ENCODE data around the gene UBFD1.

UBFD1 gene

DNA sequence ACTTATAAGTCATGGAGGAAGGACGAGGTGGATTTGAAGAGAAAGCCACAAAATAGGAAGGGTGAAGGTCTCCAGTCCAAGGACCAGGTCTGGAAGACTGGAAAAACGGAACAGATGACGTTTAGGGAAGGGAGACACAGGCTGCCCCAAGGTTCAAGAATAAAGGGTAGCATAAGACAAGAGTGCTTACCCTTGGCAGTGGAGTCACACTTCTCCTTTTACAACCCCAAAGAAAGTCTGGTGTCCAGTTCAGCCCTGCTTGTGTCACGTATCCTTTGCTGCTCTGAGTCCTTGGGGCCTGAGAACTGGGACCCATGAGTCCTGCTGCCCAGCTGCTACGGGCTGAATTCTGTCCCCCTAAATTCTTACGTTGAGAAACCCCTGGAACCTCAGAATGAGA lies 34.2 kb upstream of the UBFD1 start:
- Histone ChIP-seq H4K91ac (ENCODE audit: low read depth, low read length) (no peak overlapping the region), H2BK12ac (ENCODE audit: low read length) (no peak overlapping the region), H3K4me2 (ENCODE audit: low read length) (no peak overlapping the region), H3K18ac (ENCODE audit: low read length) (no peak overlapping the region), H3K23ac (ENCODE audit: low read length) (no peak overlapping the region), H3K27me3 (ENCODE audit: insufficient read depth, low read length) (no peaks in the 10 kb centered on the region), H2AK5ac (ENCODE audit: low read length) (no peak overlapping the region), H3K14ac (ENCODE audit: low read length) (no peak overlapping the region), H3K4me1 (ENCODE audit: control insufficient read depth in 1 of 2, insufficient read depth in 2 of 2, low read length in 2 of 2) (no peaks in the 10 kb centered on the region), H3K79me1 (ENCODE audit: low read length) (no peaks in the 10 kb centered on the region), H4K8ac (ENCODE audit: low read depth, low read length) (no peak overlapping the region), H3K4ac (ENCODE audit: low read depth, low read length) (no peak overlapping the region), H3K27ac (ENCODE audit: low read depth, low read length) (no peak overlapping the region), H2BK120ac (ENCODE audit: insufficient read depth, low read length, poor library complexity) (no peak overlapping the region), H3K36me3 (ENCODE audit: control insufficient read depth in 1 of 2, insufficient read depth in 2 of 2, low read length in 2 of 2) (peaks cover 20 to 34% of the 10 kb centered on the region in 2 experiments), H3K79me2 (ENCODE audit: control insufficient read depth, insufficient read depth, low read length, poor library complexity) (no peaks in the 10 kb centered on the region), H2AFZ (ENCODE audit: insufficient read depth, low read length, poor library complexity) (no peak overlapping the region), H3K9me3 (ENCODE audit: insufficient read depth, low read depth, low read length) (peaks cover 1% of the 10 kb centered on the region), H3K4me3 (ENCODE audit: low read depth, low read length) (no peak overlapping the region), H2BK5ac (ENCODE audit: low read depth, low read length, poor library complexity) (no peak overlapping the region), H3K9ac (ENCODE audit: low read length) (no peak overlapping the region), H4K12ac (ENCODE audit: low read depth, low read length) (no peak overlapping the region)
- no CpG with 5 or more reads among the region's 6 CpGs for WGBS (ENCODE audit: extremely low coverage, insufficient coverage, insufficient read length)
- DNase-seq, result no peak

DNA sequence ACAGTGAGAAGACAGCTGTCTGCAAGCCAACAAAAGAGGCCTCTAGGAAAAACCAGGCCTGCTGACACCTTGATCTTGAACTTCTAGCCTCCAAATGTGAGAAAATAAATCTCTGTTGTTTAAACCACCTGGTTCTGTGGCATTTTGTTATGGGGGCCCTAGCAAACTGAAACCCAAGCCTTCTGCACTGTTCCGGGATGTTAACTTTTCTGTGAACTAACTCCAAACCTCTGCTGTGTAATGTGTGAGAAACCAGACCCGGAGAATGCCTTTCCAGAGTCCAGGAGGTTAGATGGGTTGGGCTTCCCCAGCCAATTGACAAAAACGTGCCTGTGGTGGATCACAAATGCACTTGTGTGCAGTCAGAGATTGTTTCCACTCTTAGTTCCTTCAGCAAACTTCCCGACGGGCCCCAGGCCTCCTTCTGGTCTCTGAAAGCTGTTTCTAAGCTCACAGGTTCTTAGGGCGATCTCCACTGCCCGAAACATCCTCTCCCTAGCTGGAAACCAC lies 33.6 kb upstream of the UBFD1 start:
- DNase-seq, result no peak
- H3K14ac ChIP-seq (ENCODE audit: low read length), result no peak overlapping the region
- H3K4me2 ChIP-seq (ENCODE audit: low read length), result no peak overlapping the region
- H3K79me2 ChIP-seq (ENCODE audit: control insufficient read depth, insufficient read depth, low read length, poor library complexity), result no peaks in the 10 kb centered on the region
- H2BK12ac ChIP-seq (ENCODE audit: low read length), result no peak overlapping the region
- H2AFZ ChIP-seq (ENCODE audit: insufficient read depth, low read length, poor library complexity), result no peak overlapping the region
- peaks cover 1% of the 10 kb centered on the region for H3K9me3 ChIP-seq (ENCODE audit: insufficient read depth, low read depth, low read length)
- H2BK5ac ChIP-seq (ENCODE audit: low read depth, low read length, poor library complexity), result no peak overlapping the region
- H3K18ac ChIP-seq (ENCODE audit: low read length), result no peak overlapping the region
- peaks cover 25 to 40% of the 10 kb centered on the region in 2 experiments for H3K36me3 ChIP-seq (ENCODE audit: control insufficient read depth in 1 of 2, insufficient read depth in 2 of 2, low read length in 2 of 2)
- WGBS (ENCODE audit: extremely low coverage, insufficient coverage, insufficient read length), result no CpG with 5 or more reads among the region's 7 CpGs
- H3K4me1 ChIP-seq (ENCODE audit: control insufficient read depth in 1 of 2, insufficient read depth in 2 of 2, low read length in 2 of 2), result no peaks in the 10 kb centered on the region
- no peak overlapping the region for H4K12ac ChIP-seq (ENCODE audit: low read depth, low read length)
- no peaks in the 10 kb centered on the region for H3K79me1 ChIP-seq (ENCODE audit: low read length)
- no peak overlapping the region for H4K91ac ChIP-seq (ENCODE audit: low read depth, low read length)
- H3K4ac ChIP-seq (ENCODE audit: low read depth, low read length), result no peak overlapping the region
- H3K23ac ChIP-seq (ENCODE audit: low read length), result no peak overlapping the region
- H3K9ac ChIP-seq (ENCODE audit: low read length), result no peak overlapping the region
- H2AK5ac ChIP-seq (ENCODE audit: low read length), result no peak overlapping the region
- no peak overlapping the region for H3K27ac ChIP-seq (ENCODE audit: low read depth, low read length)
- no peaks in the 10 kb centered on the region for H3K27me3 ChIP-seq (ENCODE audit: insufficient read depth, low read length)
- no peak overlapping the region for H4K8ac ChIP-seq (ENCODE audit: low read depth, low read length)
- no peak overlapping the region for H3K4me3 ChIP-seq (ENCODE audit: low read depth, low read length)
- H2BK120ac ChIP-seq (ENCODE audit: insufficient read depth, low read length, poor library complexity), result no peak overlapping the region

DNA sequence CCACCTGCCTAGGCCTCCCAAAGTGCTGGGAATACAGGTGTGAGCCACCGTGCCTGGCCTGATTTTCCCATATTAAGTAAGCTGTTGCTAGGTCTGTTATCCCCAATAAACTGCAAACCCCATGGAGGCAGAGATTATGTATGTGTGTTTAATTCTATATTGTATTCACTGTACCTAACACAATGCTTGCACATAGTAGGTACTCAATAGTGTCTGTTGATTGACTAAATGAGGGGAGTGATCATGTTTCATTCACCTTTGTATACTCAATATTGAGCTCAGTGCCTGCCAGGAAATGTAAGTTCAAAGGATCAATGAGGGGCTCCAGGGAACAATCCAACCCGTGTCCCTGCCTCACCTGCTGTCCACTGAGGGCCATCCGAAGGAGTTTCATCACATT lies 32.6 kb upstream of the UBFD1 start:
- H4K91ac ChIP-seq (ENCODE audit: low read depth, low read length), result no peak overlapping the region

DNA sequence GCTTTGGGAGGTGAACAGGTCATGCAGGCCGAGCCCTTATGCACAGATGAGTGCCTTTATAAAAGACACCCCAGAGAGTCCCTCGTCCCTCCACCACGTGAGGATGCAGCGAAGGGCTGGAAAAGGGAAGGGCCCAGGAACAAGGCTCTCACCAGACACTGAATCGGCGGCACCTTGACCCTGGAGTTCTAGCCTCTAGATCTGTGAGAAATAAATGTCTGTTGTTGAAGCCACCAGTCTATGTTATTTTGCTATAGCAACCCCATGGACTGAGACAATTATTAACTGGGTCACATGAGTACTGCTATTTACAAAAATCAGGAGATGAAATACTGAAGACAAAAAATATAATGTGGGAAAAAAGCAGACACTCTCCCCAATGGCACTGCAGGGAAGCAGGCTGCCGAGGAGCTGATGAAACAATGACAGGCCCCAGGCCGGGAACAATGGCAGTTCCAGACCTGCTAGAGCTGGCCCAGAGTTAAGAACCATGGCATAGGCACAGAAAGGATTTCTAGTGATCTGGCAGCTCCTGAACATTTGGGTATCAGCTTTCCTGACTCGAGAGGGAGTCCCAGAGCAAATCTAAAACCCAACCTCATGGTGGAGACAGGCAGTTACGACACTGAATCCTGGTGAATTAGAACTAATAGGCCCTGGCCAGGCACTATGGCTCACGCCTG lies 29.4 kb upstream of the UBFD1 start:
- H3K79me1 ChIP-seq (ENCODE audit: low read length), result no peaks in the 10 kb centered on the region
- H3K4me1 ChIP-seq (ENCODE audit: control insufficient read depth in 1 of 2, insufficient read depth in 2 of 2, low read length in 2 of 2), result no peaks in the 10 kb centered on the region
- peaks cover 34 to 51% of the 10 kb centered on the region in 2 experiments for H3K36me3 ChIP-seq (ENCODE audit: control insufficient read depth in 1 of 2, insufficient read depth in 2 of 2, low read length in 2 of 2)
- H4K8ac ChIP-seq (ENCODE audit: low read depth, low read length), result no peak overlapping the region
- no peak overlapping the region for H3K4me2 ChIP-seq (ENCODE audit: low read length)
- no peak overlapping the region for H3K27ac ChIP-seq (ENCODE audit: low read depth, low read length)
- no peak overlapping the region for H4K91ac ChIP-seq (ENCODE audit: low read depth, low read length)
- peaks cover 1% of the 10 kb centered on the region for H3K9me3 ChIP-seq (ENCODE audit: insufficient read depth, low read depth, low read length)
- no peak overlapping the region for H2BK12ac ChIP-seq (ENCODE audit: low read length)
- H4K12ac ChIP-seq (ENCODE audit: low read depth, low read length), result no peak overlapping the region
- DNase-seq, result no peak
- no peak overlapping the region for H3K9ac ChIP-seq (ENCODE audit: low read length)
- H3K4me3 ChIP-seq (ENCODE audit: low read depth, low read length), result no peak overlapping the region
- no peak overlapping the region for H3K23ac ChIP-seq (ENCODE audit: low read length)
- H3K4ac ChIP-seq (ENCODE audit: low read depth, low read length), result no peak overlapping the region
- no peaks in the 10 kb centered on the region for H3K79me2 ChIP-seq (ENCODE audit: control insufficient read depth, insufficient read depth, low read length, poor library complexity)
- WGBS (ENCODE audit: extremely low coverage, insufficient coverage, insufficient read length), result no CpG with 5 or more reads among the region's 11 CpGs
- H3K27me3 ChIP-seq (ENCODE audit: insufficient read depth, low read length), result no peaks in the 10 kb centered on the region
- H2AFZ ChIP-seq (ENCODE audit: insufficient read depth, low read length, poor library complexity), result no peak overlapping the region
- H2AK5ac ChIP-seq (ENCODE audit: low read length), result no peak overlapping the region
- H2BK5ac ChIP-seq (ENCODE audit: low read depth, low read length, poor library complexity), result no peak overlapping the region
- H2BK120ac ChIP-seq (ENCODE audit: insufficient read depth, low read length, poor library complexity), result no peak overlapping the region
- no peak overlapping the region for H3K18ac ChIP-seq (ENCODE audit: low read length)
- H3K14ac ChIP-seq (ENCODE audit: low read length), result no peak overlapping the region

More for the DNA sequence above, 32.6 kb upstream of the UBFD1 start:
- H3K79me2 ChIP-seq (ENCODE audit: control insufficient read depth, insufficient read depth, low read length, poor library complexity), result no peaks in the 10 kb centered on the region
- no peak overlapping the region for H3K4ac ChIP-seq (ENCODE audit: low read depth, low read length)
- no peak overlapping the region for H3K23ac ChIP-seq (ENCODE audit: low read length)
- no peak overlapping the region for H4K12ac ChIP-seq (ENCODE audit: low read depth, low read length)
- no peak overlapping the region for H3K4me3 ChIP-seq (ENCODE audit: low read depth, low read length)
- H2AFZ ChIP-seq (ENCODE audit: insufficient read depth, low read length, poor library complexity), result no peak overlapping the region
- no CpG with 5 or more reads among the region's 3 CpGs for WGBS (ENCODE audit: extremely low coverage, insufficient coverage, insufficient read length)
- H2AK5ac ChIP-seq (ENCODE audit: low read length), result no peak overlapping the region
- no peaks in the 10 kb centered on the region for H3K27me3 ChIP-seq (ENCODE audit: insufficient read depth, low read length)
- no peak overlapping the region for H3K18ac ChIP-seq (ENCODE audit: low read length)
- DNase-seq, result no peak
- no peak overlapping the region for H3K27ac ChIP-seq (ENCODE audit: low read depth, low read length)
- no peaks in the 10 kb centered on the region for H3K79me1 ChIP-seq (ENCODE audit: low read length)
- no peak overlapping the region for H2BK12ac ChIP-seq (ENCODE audit: low read length)
- H3K9ac ChIP-seq (ENCODE audit: low read length), result no peak overlapping the region
- H3K14ac ChIP-seq (ENCODE audit: low read length), result no peak overlapping the region
- H3K9me3 ChIP-seq (ENCODE audit: insufficient read depth, low read depth, low read length), result peaks cover 1% of the 10 kb centered on the region
- H2BK5ac ChIP-seq (ENCODE audit: low read depth, low read length, poor library complexity), result no peak overlapping the region
- no peak overlapping the region for H3K4me2 ChIP-seq (ENCODE audit: low read length)
- H4K8ac ChIP-seq (ENCODE audit: low read depth, low read length), result no peak overlapping the region
- H2BK120ac ChIP-seq (ENCODE audit: insufficient read depth, low read length, poor library complexity), result no peak overlapping the region
- H3K36me3 ChIP-seq (ENCODE audit: control insufficient read depth in 1 of 2, insufficient read depth in 2 of 2, low read length in 2 of 2), result peaks cover 34 to 43% of the 10 kb centered on the region in 2 experiments
- H3K4me1 ChIP-seq (ENCODE audit: control insufficient read depth in 1 of 2, insufficient read depth in 2 of 2, low read length in 2 of 2), result no peaks in the 10 kb centered on the region

Data from trophoblast cell (in vitro differentiated cells and primary cell).